Measurements from ENCODE around the gene ANP32D.
"Not testable (repeated sequence)": the region's sequence is repeated elsewhere in the genome, so short reads cannot be mapped to it uniquely, and the experiment has no call there.

ANP32D gene

GRCh38 chr12:48472259-48472658 lies at the start of gene ANP32D:
Gene ANP32D, plus strand, starts transcription at chr12:48472559. Its CDS starts 106 bp downstream, at chr12:48472665.
- peaks cover 9% of the 10 kb centered on the region for H3K9me3 ChIP-seq (ENCODE audit: low read length)
- H3K27me3 ChIP-seq (ENCODE audit: control insufficient read depth in 1 of 2, insufficient read depth in 2 of 2, low read length in 2 of 2) = no peaks in the 10 kb centered on the region
- no peak within 1 kb of the TSS for H3K9ac ChIP-seq (ENCODE audit: low read length)
- H3K4me3 ChIP-seq (ENCODE audit: low read depth in 1 of 2, low read length in 2 of 2) = no peak within 1 kb of the TSS
- H3K36me3 ChIP-seq (ENCODE audit: insufficient read depth, low read length) = no peaks in the 10 kb centered on the region
- H3K4me1 ChIP-seq (ENCODE audit: insufficient read depth, low read length) = no peaks in the 10 kb centered on the region
- H3K27ac ChIP-seq (ENCODE audit: low read depth, low read length) = no peak within 1 kb of the TSS

GRCh38 chr12:48423171-48423570 lies 49.2 kb upstream of the ANP32D start:
- Histone ChIP-seq H3K4me1 (ENCODE audit: insufficient read depth, low read length) (no peaks in the 10 kb centered on the region), H3K27ac (ENCODE audit: low read depth, low read length) (no peak overlapping the region), H3K27me3 (ENCODE audit: control insufficient read depth in 1 of 2, insufficient read depth in 2 of 2, low read length in 2 of 2) (no peaks in the 10 kb centered on the region), H3K9me3 (ENCODE audit: low read length) (no peaks in the 10 kb centered on the region), H3K9ac (ENCODE audit: low read length) (no peak overlapping the region), H3K36me3 (ENCODE audit: insufficient read depth, low read length) (no peaks in the 10 kb centered on the region), H3K4me3 (ENCODE audit: low read depth in 1 of 2, low read length in 2 of 2) (no peak overlapping the region)

- H3K4me1 ChIP-seq (ENCODE audit: insufficient read depth, low read length) = no peaks in the 10 kb centered on the region
- no peaks in the 10 kb centered on the region for H3K9me3 ChIP-seq (ENCODE audit: low read length)
- H3K9ac ChIP-seq (ENCODE audit: low read length) = no peak overlapping the region
- H3K4me3 ChIP-seq (ENCODE audit: low read depth in 1 of 2, low read length in 2 of 2) = no peak overlapping the region
- H3K27me3 ChIP-seq (ENCODE audit: control insufficient read depth in 1 of 2, insufficient read depth in 2 of 2, low read length in 2 of 2) = no peaks in the 10 kb centered on the region
- H3K27ac ChIP-seq (ENCODE audit: low read depth, low read length) = no peak overlapping the region
- H3K36me3 ChIP-seq (ENCODE audit: insufficient read depth, low read length) = no peaks in the 10 kb centered on the region
These were observed 47.7 kb upstream of the ANP32D start for GRCh38 chr12:48424644-48425043.

- H3K27me3 ChIP-seq (ENCODE audit: control insufficient read depth in 1 of 2, insufficient read depth in 2 of 2, low read length in 2 of 2); H3K9me3 ChIP-seq (ENCODE audit: low read length); H3K36me3 ChIP-seq (ENCODE audit: insufficient read depth, low read length); H3K27ac ChIP-seq (ENCODE audit: low read depth, low read length); H3K4me1 ChIP-seq (ENCODE audit: insufficient read depth, low read length); H3K9ac ChIP-seq (ENCODE audit: low read length); H3K4me3 ChIP-seq (ENCODE audit: low read depth in 1 of 2, low read length in 2 of 2): not testable (repeated sequence)
These were observed 38.3 kb upstream of the ANP32D start for GRCh38 chr12:48434016-48434415.

- no peaks in the 10 kb centered on the region for H3K27me3 ChIP-seq (ENCODE audit: control insufficient read depth in 1 of 2, insufficient read depth in 2 of 2, low read length in 2 of 2)
- no peaks in the 10 kb centered on the region for H3K4me1 ChIP-seq (ENCODE audit: insufficient read depth, low read length)
- H3K9me3 ChIP-seq (ENCODE audit: low read length) = no peaks in the 10 kb centered on the region
- H3K27ac ChIP-seq (ENCODE audit: low read depth, low read length) = no peak overlapping the region
- H3K36me3 ChIP-seq (ENCODE audit: insufficient read depth, low read length) = no peaks in the 10 kb centered on the region
- no peak overlapping the region for H3K4me3 ChIP-seq (ENCODE audit: low read depth in 1 of 2, low read length in 2 of 2)
- H3K9ac ChIP-seq (ENCODE audit: low read length) = no peak overlapping the region
These were observed 31.3 kb upstream of the ANP32D start for GRCh38 chr12:48441069-48441468.

GRCh38 chr12:48442179-48442847 lies 30.0 kb upstream of the ANP32D start:
- H3K27ac ChIP-seq (ENCODE audit: low read depth, low read length) = no peak overlapping the region
- no peaks in the 10 kb centered on the region for H3K36me3 ChIP-seq (ENCODE audit: insufficient read depth, low read length)
- H3K9ac ChIP-seq (ENCODE audit: low read length) = no peak overlapping the region
- no peaks in the 10 kb centered on the region for H3K4me1 ChIP-seq (ENCODE audit: insufficient read depth, low read length)
- H3K4me3 ChIP-seq (ENCODE audit: low read depth in 1 of 2, low read length in 2 of 2) = no peak overlapping the region
- no peaks in the 10 kb centered on the region for H3K27me3 ChIP-seq (ENCODE audit: control insufficient read depth in 1 of 2, insufficient read depth in 2 of 2, low read length in 2 of 2)
- H3K9me3 ChIP-seq (ENCODE audit: low read length) = no peaks in the 10 kb centered on the region

GRCh38 chr12:48445538-48445937 lies 26.8 kb upstream of the ANP32D start:
- Histone ChIP-seq H3K4me1 (ENCODE audit: insufficient read depth, low read length) (no peaks in the 10 kb centered on the region), H3K27ac (ENCODE audit: low read depth, low read length) (no peak overlapping the region), H3K4me3 (ENCODE audit: low read depth in 1 of 2, low read length in 2 of 2) (no peak overlapping the region), H3K36me3 (ENCODE audit: insufficient read depth, low read length) (no peaks in the 10 kb centered on the region), H3K27me3 (ENCODE audit: control insufficient read depth in 1 of 2, insufficient read depth in 2 of 2, low read length in 2 of 2) (no peaks in the 10 kb centered on the region), H3K9ac (ENCODE audit: low read length) (no peak overlapping the region), H3K9me3 (ENCODE audit: low read length) (no peaks in the 10 kb centered on the region)

GRCh38 chr12:48446161-48446776 lies 26.1 kb upstream of the ANP32D start:
- no peaks in the 10 kb centered on the region for H3K4me1 ChIP-seq (ENCODE audit: insufficient read depth, low read length)
- no peak overlapping the region for H3K9ac ChIP-seq (ENCODE audit: low read length)
- H3K4me3 ChIP-seq (ENCODE audit: low read depth in 1 of 2, low read length in 2 of 2) = no peak overlapping the region
- H3K27me3 ChIP-seq (ENCODE audit: control insufficient read depth in 1 of 2, insufficient read depth in 2 of 2, low read length in 2 of 2) = no peaks in the 10 kb centered on the region
- no peak overlapping the region for H3K27ac ChIP-seq (ENCODE audit: low read depth, low read length)
- H3K9me3 ChIP-seq (ENCODE audit: low read length) = no peaks in the 10 kb centered on the region
- H3K36me3 ChIP-seq (ENCODE audit: insufficient read depth, low read length) = no peaks in the 10 kb centered on the region

- no peaks in the 10 kb centered on the region for H3K4me1 ChIP-seq (ENCODE audit: insufficient read depth, low read length)
- no peaks in the 10 kb centered on the region for H3K9me3 ChIP-seq (ENCODE audit: low read length)
- no peaks in the 10 kb centered on the region for H3K27me3 ChIP-seq (ENCODE audit: control insufficient read depth in 1 of 2, insufficient read depth in 2 of 2, low read length in 2 of 2)
- H3K36me3 ChIP-seq (ENCODE audit: insufficient read depth, low read length) = no peaks in the 10 kb centered on the region
- H3K27ac ChIP-seq (ENCODE audit: low read depth, low read length) = no peak overlapping the region
- H3K9ac ChIP-seq (ENCODE audit: low read length) = no peak overlapping the region
- H3K4me3 ChIP-seq (ENCODE audit: low read depth in 1 of 2, low read length in 2 of 2) = no peak overlapping the region
These were observed 24.6 kb upstream of the ANP32D start for GRCh38 chr12:48447755-48448154.

- H3K4me3 ChIP-seq (ENCODE audit: low read depth in 1 of 2, low read length in 2 of 2) = no peak overlapping the region
- no peak overlapping the region for H3K9ac ChIP-seq (ENCODE audit: low read length)
- no peaks in the 10 kb centered on the region for H3K4me1 ChIP-seq (ENCODE audit: insufficient read depth, low read length)
- H3K27me3 ChIP-seq (ENCODE audit: control insufficient read depth in 1 of 2, insufficient read depth in 2 of 2, low read length in 2 of 2) = no peaks in the 10 kb centered on the region
- H3K36me3 ChIP-seq (ENCODE audit: insufficient read depth, low read length) = no peaks in the 10 kb centered on the region
- no peaks in the 10 kb centered on the region for H3K9me3 ChIP-seq (ENCODE audit: low read length)
- H3K27ac ChIP-seq (ENCODE audit: low read depth, low read length) = no peak overlapping the region
These were observed 21.0 kb upstream of the ANP32D start for GRCh38 chr12:48451372-48451771.

- H3K36me3 ChIP-seq (ENCODE audit: insufficient read depth, low read length); H3K27me3 ChIP-seq (ENCODE audit: control insufficient read depth in 1 of 2, insufficient read depth in 2 of 2, low read length in 2 of 2); H3K4me1 ChIP-seq (ENCODE audit: insufficient read depth, low read length); H3K9ac ChIP-seq (ENCODE audit: low read length); H3K4me3 ChIP-seq (ENCODE audit: low read depth in 1 of 2, low read length in 2 of 2); H3K27ac ChIP-seq (ENCODE audit: low read depth, low read length); H3K9me3 ChIP-seq (ENCODE audit: low read length): not testable (repeated sequence)
These were observed 19.4 kb upstream of the ANP32D start for GRCh38 chr12:48452961-48453360.

GRCh38 chr12:48454667-48455066 lies 17.7 kb upstream of the ANP32D start:
- Histone ChIP-seq H3K4me3 (ENCODE audit: low read depth in 1 of 2, low read length in 2 of 2) (no peak overlapping the region), H3K4me1 (ENCODE audit: insufficient read depth, low read length) (no peaks in the 10 kb centered on the region), H3K27me3 (ENCODE audit: control insufficient read depth in 1 of 2, insufficient read depth in 2 of 2, low read length in 2 of 2) (no peaks in the 10 kb centered on the region), H3K36me3 (ENCODE audit: insufficient read depth, low read length) (no peaks in the 10 kb centered on the region), H3K9ac (ENCODE audit: low read length) (no peak overlapping the region), H3K27ac (ENCODE audit: low read depth, low read length) (no peak overlapping the region), H3K9me3 (ENCODE audit: low read length) (no peaks in the 10 kb centered on the region)
